Esophagus squamous epithelium (tissue), 5 donors: Measurements from ENCODE around the gene ITGB4. TPM values are rescaled to one million over a fixed set of nuclear protein-coding genes. Genes with fewer than 3 reads are reported as not detected.
"Not testable (repeated sequence)": the region's sequence is repeated elsewhere in the genome, so short reads cannot be mapped to it uniquely, and the experiment has no call there.

Experiments
- DNase-seq: peaks from one replicate; lab custom pipeline; 2025; lab: John Stamatoyannopoulos, UW
- H3K27ac ChIP-seq, 4 donors: fragments of 200-600 bp; sonication (generic); one replicate each; pipeline ENCODE4 v1.5.1; 2016 to 2019; ENCODE audit warnings: mild to moderate bottlenecking in 1 of 4
- H3K27me3 ChIP-seq, 4 donors: fragments of 200-600 bp; sonication (generic); 1 replicate in 3 of 4; 2 replicates in 1 of 4; pipeline versions ENCODE4 v1.5.1 to v1.6.0; 2017 to 2021; ENCODE audit warnings: antibody characterized with exemption in 1 of 4
- H3K36me3 ChIP-seq, 3 donors: fragments of 200-600 bp; sonication (generic); one replicate each; pipeline ENCODE4 v1.5.1; 2016 to 2019
- H3K4me1 ChIP-seq, 3 donors: fragments of 200-600 bp; sonication (generic); one replicate each; pipeline ENCODE4 v1.5.1; 2017 to 2019
- H3K4me3 ChIP-seq, 4 donors: fragments of 200-600 bp; sonication (generic); 1 replicate in 3 of 4; 2 replicates in 1 of 4; pipeline ENCODE4 v1.5.1; 2016 to 2019; ENCODE audit warnings: mild to moderate bottlenecking in 2 of 4, moderate library complexity in 1 of 4
- H3K9me3 ChIP-seq, 3 donors: fragments of 200-600 bp; sonication (generic); one replicate each; pipeline ENCODE4 v1.5.1; 2016 to 2019
- CTCF ChIP-seq, 6 experiments: fragments of 450-650 bp in 4 of 6; fragments of 200-600 bp in 2 of 6; sonication (generic) in 2 of 6; IDR thresholded peaks; one replicate each; pipeline ENCODE4 v1.5.1; 2016 to 2019; ENCODE audit warnings: antibody characterized with exemption in 6 of 6, mild to moderate bottlenecking in 4 of 6, moderate library complexity in 4 of 6
- POLR2A ChIP-seq, 4 donors: fragments of 450-650 bp; IDR thresholded peaks; one replicate each; pipeline ENCODE4 v1.6.1; 2017; ENCODE audit warnings: antibody characterized with exemption in 4 of 4, mild to moderate bottlenecking in 4 of 4, moderate library complexity in 3 of 4
- WGBS, 2 donors: methylation state at CpG; one replicate each; pipeline ENCODE4 v1.1.5; 2018; 5-methylcytosine and 5-hydroxymethylcytosine counted together
- intact Hi-C: fragments of 100-400 bp; cut with DNase I; formaldehyde crosslinking; loops from one replicate; pipeline ENCODE4 v1.15.0; 2022
- total RNA-seq, 4 donors: library from RNA; depleted of rRNA; stranded (reverse); fragments of >200 nt; gene quantifications; one replicate each; pipeline ENCODE4 v1.1.0, GENCODE V29; 2016
- donor health status: DM: yes; HTN: yes; CAD: no.

The ITGB4 gene
- total RNA-seq, 4 donors from 2014 or later = 60.6 to 115 (median 82.3) TPM

- 53 to 100% methylated on average over 1 to 2 of the region's 21 CpGs for WGBS, 2 donors
- Histone ChIP-seq H3K4me1 (peaks cover 12 to 49% (median 23%) of the 10 kb centered on the region in 3 donors), H3K27me3 (no peaks in the 10 kb centered on the region), H3K36me3 (peaks cover 12 to 84% (median 29%) of the 10 kb centered on the region in 3 donors), H3K9me3 (no peaks in the 10 kb centered on the region), H3K4me3 (no peak overlapping the region), H3K27ac (no peak overlapping the region)
- intact Hi-C loops = loop anchor here (10.0 kb wide), 1 partner anchor 252 kb away; no protein-coding TSS in a partner anchor
- TF ChIP-seq POLR2A (IDR thresholded peaks at IDR 0.05) (no peak), CTCF (IDR thresholded peaks at IDR 0.05) (no peak)
- DNase-seq = no peak
These were observed 35.9 kb downstream of the ITGB4 start for GRCh38 chr17:75757086-75757681.

- DNase-seq = no peak
- Histone ChIP-seq H3K4me1 (peaks cover 14 to 55% (median 25%) of the 10 kb centered on the region in 3 donors), H3K4me3 (no peak overlapping the region), H3K9me3 (no peaks in the 10 kb centered on the region), H3K27me3 (no peaks in the 10 kb centered on the region), H3K36me3 (peaks cover 12 to 80% (median 23%) of the 10 kb centered on the region in 3 donors), H3K27ac (no peak overlapping the region)
- intact Hi-C loops = loop anchor here (10.0 kb wide), 1 partner anchor 254 kb away; no protein-coding TSS in a partner anchor
- TF ChIP-seq POLR2A (IDR thresholded peaks at IDR 0.05) = no peak
- TF ChIP-seq CTCF (IDR thresholded peaks at IDR 0.05) = peak in 1 of 6 experiments; percentile 35
- 90 to 100% methylated on average over 1 to 2 of the region's 41 CpGs for WGBS, 2 donors
These were observed 37.1 kb downstream of the ITGB4 start for GRCh38 chr17:75758131-75758905.

- H3K4me3 ChIP-seq = no peak overlapping the region
- no peak for TF ChIP-seq CTCF (IDR thresholded peaks at IDR 0.05)
- no peak for TF ChIP-seq POLR2A (IDR thresholded peaks at IDR 0.05)
- no peak for DNase-seq
- peaks cover 12 to 69% (median 23%) of the 10 kb centered on the region in 3 donors for H3K36me3 ChIP-seq
- H3K9me3 ChIP-seq = no peaks in the 10 kb centered on the region
- H3K27me3 ChIP-seq = no peaks in the 10 kb centered on the region
- 51 to 52% methylated on average over 2 to 3 of the region's 3 CpGs for WGBS, 2 donors
- H3K27ac ChIP-seq = peak overlapping the region in 2 of 4 donors; percentile 56 to 59
- H3K4me1 ChIP-seq = peaks cover 22 to 56% (median 31%) of the 10 kb centered on the region in 3 donors
- intact Hi-C loops = loop anchor here (10.0 kb wide), 1 partner anchor 255 kb away; no protein-coding TSS in a partner anchor
These were observed 38.2 kb downstream of the ITGB4 start for GRCh38 chr17:75759457-75759856.

- peaks cover 12 to 62% (median 23%) of the 10 kb centered on the region in 3 donors for H3K36me3 ChIP-seq
- intact Hi-C loops = loop anchor here (10.0 kb wide), 1 partner anchor 255 kb away; no protein-coding TSS in a partner anchor
- not testable (repeated sequence) for H3K9me3 ChIP-seq, H3K27me3 ChIP-seq, H3K4me3 ChIP-seq, DNase-seq
- H3K27ac ChIP-seq = peak overlapping the region in 3 of 4 donors; percentile 27 to 59 (median 56)
- 72 to 81% methylated on average over 6 of the region's 6 CpGs for WGBS, 2 donors
- peaks cover 17 to 56% (median 36%) of the 10 kb centered on the region in 3 donors for H3K4me1 ChIP-seq
These were observed 38.9 kb downstream of the ITGB4 start for GRCh38 chr17:75759978-75760640.

- WGBS, 2 donors = 82 to 92% methylated on average over 4 to 12 of the region's 27 CpGs
- Histone ChIP-seq H3K27ac (no peak overlapping the region), H3K27me3 (no peaks in the 10 kb centered on the region), H3K4me1 (peaks cover 18 to 48% (median 34%) of the 10 kb centered on the region in 3 donors), H3K9me3 (no peaks in the 10 kb centered on the region), H3K36me3 (peaks cover 6 to 37% (median 12%) of the 10 kb centered on the region in 3 donors), H3K4me3 (no peak overlapping the region)
- TF ChIP-seq CTCF (IDR thresholded peaks at IDR 0.05) = no peak
- TF ChIP-seq POLR2A (IDR thresholded peaks at IDR 0.05) = no peak
- intact Hi-C loops = no loop called here
- DNase-seq = no peak
These were observed 41.4 kb downstream of the ITGB4 start for GRCh38 chr17:75762513-75763268.
